ENCODE data around the gene OTX2.

Gene OTX2

DNA sequence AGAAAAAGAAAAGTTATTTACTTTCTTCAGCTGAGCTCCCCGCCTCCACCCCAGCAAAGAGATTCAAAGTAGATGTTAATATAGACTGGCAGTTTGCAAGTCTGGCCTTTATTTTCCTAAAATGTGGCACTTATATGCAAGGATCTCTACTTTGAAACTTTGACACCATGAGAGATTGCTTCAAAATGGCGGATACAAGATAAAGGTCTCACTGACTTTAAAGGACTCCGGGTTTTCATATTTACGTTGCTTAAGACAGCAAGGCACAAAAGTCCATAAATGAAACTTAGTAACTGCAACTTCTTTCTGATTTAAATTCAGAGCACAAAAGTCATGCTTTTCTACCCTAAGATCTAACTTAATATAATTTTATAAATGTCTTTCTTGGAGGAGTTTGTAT, 3.5 kb downstream of the OTX2 start:
- Mint-ChIP-seq H3K4me1 (peaks cover 24% of the 10 kb centered on the region), H3K27ac (no peak overlapping the region), H3K27me3 (peaks cover 74% of the 10 kb centered on the region), H3K36me3 (peaks cover 14% of the 10 kb centered on the region), H3K9me3 (peaks cover 7% of the 10 kb centered on the region), H3K4me3 (no peak overlapping the region)

- Mint-ChIP-seq H3K27ac (no peak overlapping the region), H3K36me3 (peaks cover 14% of the 10 kb centered on the region), H3K4me1 (peaks cover 24% of the 10 kb centered on the region), H3K4me3 (no peak overlapping the region), H3K9me3 (peaks cover 7% of the 10 kb centered on the region), H3K27me3 (peaks cover 78% of the 10 kb centered on the region)
Measured at GRCh38 chr14:56805992-56806727, 4.1 kb downstream of the OTX2 start.

DNA sequence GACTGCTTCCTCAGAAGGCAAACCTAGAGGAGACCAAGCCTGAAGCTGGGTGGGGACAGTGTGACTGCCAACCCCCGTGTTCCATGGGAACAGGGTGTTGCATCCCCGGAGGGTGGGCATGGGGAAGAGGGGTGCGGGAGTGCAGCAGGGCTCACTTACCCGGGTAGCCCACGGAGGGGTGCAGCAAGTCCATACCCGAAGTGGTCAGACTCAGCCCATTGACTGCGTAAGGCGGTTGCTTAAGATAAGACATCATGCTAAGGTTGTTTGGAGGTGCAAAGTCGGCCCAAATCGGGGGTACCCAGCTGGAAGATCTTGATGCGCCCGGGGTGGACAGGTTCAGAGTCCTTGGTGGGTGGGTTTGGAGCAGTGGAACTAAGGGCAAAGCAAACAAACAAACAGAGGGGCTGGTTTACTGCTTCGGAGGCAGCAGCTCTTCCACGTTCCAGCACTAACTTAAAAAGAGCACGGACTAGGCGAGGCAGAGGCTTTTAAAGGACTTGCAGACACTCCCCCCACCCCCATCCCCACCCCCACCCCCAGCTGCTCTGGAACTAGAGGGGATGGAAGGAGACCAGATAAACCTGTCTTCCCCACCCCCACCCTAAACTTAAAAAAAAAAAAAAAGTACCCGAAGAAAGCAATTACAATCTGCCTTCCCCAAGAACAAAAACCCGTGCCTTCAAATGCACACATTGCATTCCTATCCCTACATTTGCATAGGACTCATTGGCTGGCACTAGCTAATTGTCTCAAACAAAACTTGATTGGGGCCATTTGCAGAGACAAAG, 4.9 kb downstream of the OTX2 start:
- Mint-ChIP-seq H3K27ac (no peak overlapping the region), H3K27me3 (peaks cover 77% of the 10 kb centered on the region), H3K36me3 (peaks cover 10% of the 10 kb centered on the region), H3K9me3 (peaks cover 7% of the 10 kb centered on the region), H3K4me1 (peaks cover 19% of the 10 kb centered on the region), H3K4me3 (no peak overlapping the region)

DNA sequence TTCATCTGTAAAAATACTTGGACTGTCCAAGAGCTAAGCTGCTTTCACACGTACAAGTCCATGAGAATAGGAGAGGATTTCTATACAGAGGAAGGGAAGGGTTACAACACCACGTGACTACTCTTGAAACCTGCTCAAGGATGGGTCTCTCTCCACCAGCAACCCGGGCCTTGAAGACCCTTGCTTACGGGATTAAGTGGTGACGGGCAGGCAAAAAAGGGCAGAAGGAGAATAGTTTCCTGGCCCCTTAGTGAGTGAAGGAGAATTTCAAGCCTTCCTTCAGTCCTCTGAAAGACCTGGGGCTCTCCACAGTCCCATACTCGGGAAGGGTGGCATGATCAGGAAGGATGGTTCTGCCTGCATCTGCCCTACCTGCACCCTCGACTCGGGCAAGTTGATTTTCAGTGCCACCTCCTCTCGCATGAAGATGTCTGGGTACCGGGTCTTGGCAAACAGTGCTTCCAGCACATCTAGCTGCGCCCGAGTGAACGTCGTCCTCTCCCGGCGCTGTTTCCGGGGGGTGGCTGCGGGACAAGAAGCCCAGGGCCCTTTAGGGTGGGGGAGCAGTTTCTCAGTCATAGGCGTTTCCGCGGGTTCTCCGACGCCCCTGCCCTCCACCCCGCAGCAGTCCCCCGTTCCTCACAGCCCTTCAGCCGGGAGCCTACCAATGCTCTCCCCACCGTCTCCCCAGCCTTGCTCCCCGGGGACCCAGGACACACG, 6.3 kb downstream of the OTX2 start:
- Mint-ChIP-seq H3K9me3 (no peaks in the 10 kb centered on the region), H3K27me3 (peaks cover 77% of the 10 kb centered on the region), H3K4me1 (peaks cover 13% of the 10 kb centered on the region), H3K27ac (no peak overlapping the region), H3K4me3 (no peak overlapping the region), H3K36me3 (peaks cover 4% of the 10 kb centered on the region)

DNA sequence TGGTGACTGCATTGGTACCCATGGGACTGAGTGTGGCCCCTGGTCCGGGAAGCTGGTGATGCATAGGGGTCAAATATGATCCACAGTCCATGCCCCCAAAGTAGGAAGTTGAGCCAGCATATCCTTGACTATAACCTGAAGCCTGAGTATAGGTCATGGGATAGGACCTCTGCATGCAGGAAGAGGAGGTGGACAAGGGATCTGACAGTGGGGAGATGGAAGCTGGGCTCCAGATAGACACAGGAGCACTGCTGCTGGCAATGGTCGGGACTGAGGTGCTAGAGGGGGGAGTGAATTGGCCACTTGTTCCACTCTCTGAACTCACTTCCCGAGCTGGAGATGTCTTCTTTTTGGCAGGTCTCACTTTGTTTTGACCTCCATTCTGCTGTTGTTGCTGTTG, 8.4 kb downstream of the OTX2 start:
- peaks cover 77% of the 10 kb centered on the region for H3K27me3 Mint-ChIP-seq
- no peaks in the 10 kb centered on the region for H3K9me3 Mint-ChIP-seq
- no peak overlapping the region for H3K4me3 Mint-ChIP-seq
- H3K4me1 Mint-ChIP-seq: peaks cover 15% of the 10 kb centered on the region
- H3K36me3 Mint-ChIP-seq: peaks cover 1% of the 10 kb centered on the region
- H3K27ac Mint-ChIP-seq: no peak overlapping the region

DNA sequence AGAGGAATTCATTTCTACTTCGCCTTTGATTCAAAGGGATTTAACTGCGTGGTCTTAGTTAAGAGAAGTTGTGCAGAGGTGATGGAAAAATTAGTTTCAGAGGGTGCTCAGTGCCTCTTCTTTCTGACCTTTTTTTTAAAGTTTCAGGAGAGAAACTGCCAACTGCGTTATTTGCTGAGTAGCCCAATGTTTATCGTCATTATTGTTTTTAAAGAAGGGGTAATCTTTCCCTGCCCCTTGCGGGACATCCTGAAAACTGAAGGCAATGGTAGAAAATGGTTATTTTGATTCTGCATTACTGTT, 11.0 kb downstream of the OTX2 start:
- no peak overlapping the region for H3K27ac Mint-ChIP-seq

GRCh38 chr14:56798447-56799342, 11.6 kb downstream of the OTX2 start:
- peaks cover 68% of the 10 kb centered on the region for H3K27me3 Mint-ChIP-seq
- H3K27ac Mint-ChIP-seq: no peak overlapping the region
- H3K4me1 Mint-ChIP-seq: peaks cover 11% of the 10 kb centered on the region
- H3K4me3 Mint-ChIP-seq: no peak overlapping the region
- no peaks in the 10 kb centered on the region for H3K9me3 Mint-ChIP-seq
- no peaks in the 10 kb centered on the region for H3K36me3 Mint-ChIP-seq

More for the DNA sequence above, 11.0 kb downstream of the OTX2 start:
- no peaks in the 10 kb centered on the region for H3K36me3 Mint-ChIP-seq
- H3K4me1 Mint-ChIP-seq: peaks cover 11% of the 10 kb centered on the region
- H3K27me3 Mint-ChIP-seq: peaks cover 69% of the 10 kb centered on the region
- H3K4me3 Mint-ChIP-seq: no peak overlapping the region
- H3K9me3 Mint-ChIP-seq: no peaks in the 10 kb centered on the region

GRCh38 chr14:56797569-56798446, 12.5 kb downstream of the OTX2 start:
- peak overlapping the region; percentile 49 for H3K4me3 Mint-ChIP-seq
- H3K27me3 Mint-ChIP-seq: peaks cover 67% of the 10 kb centered on the region
- peaks cover 11% of the 10 kb centered on the region for H3K4me1 Mint-ChIP-seq
- no peaks in the 10 kb centered on the region for H3K9me3 Mint-ChIP-seq
- H3K27ac Mint-ChIP-seq: no peak overlapping the region
- H3K36me3 Mint-ChIP-seq: no peaks in the 10 kb centered on the region

- Mint-ChIP-seq H3K27me3 (peaks cover 63% of the 10 kb centered on the region), H3K27ac (no peak overlapping the region), H3K36me3 (no peaks in the 10 kb centered on the region), H3K9me3 (no peaks in the 10 kb centered on the region), H3K4me3 (peak overlapping the region; percentile 49), H3K4me1 (peaks cover 11% of the 10 kb centered on the region)
Measured at GRCh38 chr14:56797003-56797568, 13.2 kb downstream of the OTX2 start.

- Mint-ChIP-seq H3K27me3 (peaks cover 61% of the 10 kb centered on the region), H3K27ac (no peak overlapping the region), H3K36me3 (no peaks in the 10 kb centered on the region), H3K4me1 (peaks cover 11% of the 10 kb centered on the region), H3K9me3 (no peaks in the 10 kb centered on the region), H3K4me3 (no peak overlapping the region)
Measured at GRCh38 chr14:56796259-56796658, 14.0 kb downstream of the OTX2 start.

GRCh38 chr14:56795284-56795622, 15.0 kb downstream of the OTX2 start:
- H3K4me3 Mint-ChIP-seq: no peak overlapping the region
- H3K9me3 Mint-ChIP-seq: no peaks in the 10 kb centered on the region
- no peaks in the 10 kb centered on the region for H3K36me3 Mint-ChIP-seq
- H3K4me1 Mint-ChIP-seq: peaks cover 11% of the 10 kb centered on the region
- peaks cover 60% of the 10 kb centered on the region for H3K27me3 Mint-ChIP-seq
- no peak overlapping the region for H3K27ac Mint-ChIP-seq

- Mint-ChIP-seq H3K4me1 (peaks cover 11% of the 10 kb centered on the region), H3K4me3 (no peak overlapping the region)
Measured at GRCh38 chr14:56794557-56795283, 15.6 kb downstream of the OTX2 start.

DNA sequence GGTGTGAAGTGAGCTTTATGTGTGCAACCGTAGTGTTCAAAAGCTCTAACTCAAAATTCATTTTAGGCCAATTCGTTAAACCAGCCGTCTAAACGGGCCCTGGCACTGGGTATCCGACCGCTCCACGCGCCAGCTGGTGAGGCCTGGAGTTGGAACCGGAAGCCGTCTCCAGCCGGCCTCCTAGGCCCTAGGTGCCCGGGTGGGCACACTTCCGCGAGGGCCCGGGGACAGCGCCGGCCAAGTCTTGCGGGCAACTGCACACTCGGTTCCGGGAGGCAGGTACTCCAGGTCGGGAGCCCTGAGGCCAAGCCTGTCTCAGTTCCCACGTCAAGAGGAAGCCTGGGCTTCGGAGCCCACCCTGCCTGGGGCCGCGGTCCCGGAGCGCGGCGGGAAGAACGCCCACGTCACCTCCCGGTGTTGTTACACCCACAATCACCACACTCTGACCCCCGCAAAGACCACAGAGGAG, 16.2 kb downstream of the OTX2 start:
- Mint-ChIP-seq H3K27me3 (peaks cover 53% of the 10 kb centered on the region), H3K36me3 (no peaks in the 10 kb centered on the region), H3K9me3 (no peaks in the 10 kb centered on the region), H3K4me1 (peaks cover 11% of the 10 kb centered on the region), H3K4me3 (no peak overlapping the region), H3K27ac (no peak overlapping the region)

More at GRCh38 chr14:56794557-56795283, 15.6 kb downstream of the OTX2 start:
- Mint-ChIP-seq H3K27me3 (peaks cover 58% of the 10 kb centered on the region), H3K9me3 (no peaks in the 10 kb centered on the region), H3K27ac (no peak overlapping the region), H3K36me3 (no peaks in the 10 kb centered on the region)

DNA sequence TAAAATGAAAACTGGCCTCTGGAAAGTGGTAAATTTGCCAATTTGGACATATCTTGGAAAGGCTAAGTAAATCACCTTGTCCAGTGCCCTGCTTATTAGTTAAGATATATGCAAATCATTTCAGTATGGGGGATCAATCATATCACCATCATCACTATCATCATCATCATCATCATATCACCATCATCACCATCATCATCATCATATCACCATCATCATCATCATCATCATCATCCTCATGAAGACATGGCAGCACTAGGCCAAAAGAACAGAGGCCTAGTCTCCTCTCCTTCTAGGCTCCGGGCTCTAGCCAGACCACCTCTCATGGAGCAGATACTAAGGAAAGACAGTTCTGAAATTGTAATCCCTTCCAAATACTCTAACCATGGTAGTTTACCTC, 20.3 kb downstream of the OTX2 start:
- no peaks in the 10 kb centered on the region for H3K9me3 Mint-ChIP-seq
- no peaks in the 10 kb centered on the region for H3K4me1 Mint-ChIP-seq
- H3K27ac Mint-ChIP-seq: no peak overlapping the region
- no peak overlapping the region for H3K4me3 Mint-ChIP-seq
- H3K36me3 Mint-ChIP-seq: no peaks in the 10 kb centered on the region
- H3K27me3 Mint-ChIP-seq: peaks cover 32% of the 10 kb centered on the region
